Testis (tissue), 2 donors: ENCODE results near the gene CACNB4.

Source experiments
- CTCF ChIP-seq, 3 experiments: fragments of 450-650 bp in 2 of 3; fragments of 200-600 bp in 1 of 3; sonication (generic) in 1 of 3; IDR thresholded peaks; one replicate each; pipeline ENCODE4 v1.5.1; 2016 to 2019; ENCODE audit warnings: antibody characterized with exemption in 3 of 3, mild to moderate bottlenecking in 2 of 3, moderate library complexity in 1 of 3
- POLR2A ChIP-seq: fragments of 450-650 bp; IDR thresholded peaks from one replicate; pipeline ENCODE4 v1.6.1; 2017; ENCODE audit warnings: antibody characterized with exemption, mild to moderate bottlenecking, moderate library complexity

GRCh38 chr2:151808258-151809072, 290.4 kb downstream of the CACNB4 start:
- TF ChIP-seq CTCF (IDR thresholded peaks at IDR 0.05) (peak in 1 of 3 experiments; percentile 9), POLR2A (no peak)
